Fibroblast of lung (primary cell): Measurements from ENCODE around the gene YPEL3. TPM values are rescaled to one million over a fixed set of nuclear protein-coding genes. Genes with fewer than 3 reads are reported as not detected.

Experiments used
- DNase-seq, 2 donors: peaks; one replicate each; pipeline versions ENCODE4 v3.0.0 to v3.0.0-alpha.2; 2010; ENCODE audit warnings: low read depth in 2 of 2
- H2AFZ ChIP-seq: 2 replicates; pipeline ENCODE4 v1.5.1; 2012; ENCODE audit warnings: low read length, control low read depth, inconsistent platforms
- H3K27ac ChIP-seq: 2 replicates; pipeline ENCODE4 v1.5.1; 2011; ENCODE audit warnings: low read length, control low read depth; ENCODE audit not compliant: insufficient read depth
- H3K27me3 ChIP-seq: 2 replicates; pipeline ENCODE4 v1.5.1; 2011; ENCODE audit warnings: mild to moderate bottlenecking, low read length; ENCODE audit not compliant: control insufficient read depth, insufficient read depth
- H3K36me3 ChIP-seq: 2 replicates; pipeline ENCODE4 v1.5.1; 2011; ENCODE audit warnings: low read length; ENCODE audit not compliant: control insufficient read depth, insufficient read depth
- H3K4me1 ChIP-seq: 2 replicates; pipeline ENCODE4 v1.5.1; 2011; ENCODE audit warnings: low read length; ENCODE audit not compliant: control insufficient read depth, insufficient read depth; ENCODE audit errors: extremely low read depth
- H3K4me2 ChIP-seq: 2 replicates; pipeline ENCODE4 v1.5.1; 2011; ENCODE audit warnings: low read length, control low read depth; ENCODE audit not compliant: insufficient read depth; ENCODE audit errors: extremely low read depth
- H3K4me3 ChIP-seq, 4 experiments: fragments of 200-600 bp in 1 of 4; sonication (generic) in 1 of 4; replicated peaks in 1 of 4; 2 replicates each; pipeline ENCODE4 v1.5.1; 2011 to 2016; ENCODE audit warnings: low read length in 4 of 4, low read depth in 3 of 4, mild to moderate bottlenecking in 3 of 4, control low read depth in 2 of 4, inconsistent platforms in 1 of 4, mixed read lengths in 1 of 4; ENCODE audit not compliant: insufficient read depth in 1 of 4; ENCODE audit errors: control extremely low read depth in 1 of 4
- H3K79me2 ChIP-seq: 2 replicates; pipeline ENCODE4 v1.5.1; 2012; ENCODE audit warnings: mild to moderate bottlenecking, low read length, inconsistent platforms; ENCODE audit not compliant: control insufficient read depth, insufficient read depth
- H3K9ac ChIP-seq: 2 replicates; pipeline ENCODE4 v1.5.1; 2011; ENCODE audit warnings: mild to moderate bottlenecking, low read length, control low read depth; ENCODE audit not compliant: insufficient read depth
- H3K9me3 ChIP-seq: 2 replicates; pipeline ENCODE4 v1.5.1; 2012; ENCODE audit warnings: low read depth, low read length; ENCODE audit not compliant: control insufficient read depth, insufficient read depth
- H4K20me1 ChIP-seq: 2 replicates; pipeline ENCODE4 v1.5.1; 2011; ENCODE audit warnings: low read length; ENCODE audit not compliant: control insufficient read depth, insufficient read depth; ENCODE audit errors: extremely low read depth
- CTCF ChIP-seq, 2 donors: IDR thresholded peaks in 1 of 2; conservative IDR thresholded peaks in 1 of 2; 1 replicate in 1 of 2; 2 replicates in 1 of 2; pipeline ENCODE4 v1.5.1; 2011 to 2012; ENCODE audit warnings: low read length in 2 of 2, control low read depth in 1 of 2, inconsistent platforms in 1 of 2, low read depth in 1 of 2, mild to moderate bottlenecking in 1 of 2
- EZH2 ChIP-seq: IDR thresholded peaks from 2 replicates; pipeline ENCODE4 v1.5.1; 2012; ENCODE audit warnings: low read length, control low read depth, mild to moderate bottlenecking; ENCODE audit errors: missing control alignments
- polyA plus RNA-seq, 2 donors: library from polyadenylated mRNA; depleted of rRNA in 1 of 2; stranded (reverse) in 1 of 2; unstranded in 1 of 2; fragments of >200 nt; gene quantifications; 2 replicates each; pipeline ENCODE4 v1.2.1, GENCODE V29; 2011 to 2012; ENCODE audit warnings: missing spikeins in 1 of 2
- total RNA-seq: library from RNA; depleted of rRNA; stranded (reverse); fragments of >200 nt; gene quantifications from 2 replicates; pipeline ENCODE4 v1.2.1, GENCODE V29; 2014

Gene YPEL3
- total and polyA plus RNA-seq, 2 donors (not counting 1 experiment from before 2014, with no cell fraction given): 16.0 to 21.4 TPM

- TF ChIP-seq CTCF (conservative IDR thresholded peaks at IDR 0.05 in 1 of 2, IDR thresholded peaks at IDR 0.05 in 1 of 2; ENCODE audit: low read depth in 1 of 2, low read length in 2 of 2): no peak
- no peak for TF ChIP-seq EZH2
- Histone ChIP-seq H3K27ac (no peak overlapping the region), H3K9ac (no peak overlapping the region), H3K9me3 (no peaks in the 10 kb centered on the region), H4K20me1 (no peaks in the 10 kb centered on the region), H3K4me2 (peak overlapping the region; percentile 90), H3K79me2 (no peaks in the 10 kb centered on the region), H2AFZ (no peak overlapping the region), H3K4me3 (peak overlapping the region in 1 of 4 experiments; percentile 80), H3K36me3 (no peaks in the 10 kb centered on the region), H3K4me1 (peaks cover 20% of the 10 kb centered on the region), H3K27me3 (no peaks in the 10 kb centered on the region)
- DNase-seq: no peak
Observed at GRCh38 chr16:30094541-30095165, 1.4 kb downstream of the YPEL3 start.

- Histone ChIP-seq H3K27me3 (no peaks in the 10 kb centered on the region), H3K4me2 (peak overlapping the region; percentile 73), H3K27ac (peak overlapping the region; percentile 50), H2AFZ (peak overlapping the region; percentile 86), H3K9ac (no peak overlapping the region), H4K20me1 (no peaks in the 10 kb centered on the region), H3K36me3 (no peaks in the 10 kb centered on the region), H3K4me3 (peak overlapping the region; percentile 45 to 56 (median 50)), H3K9me3 (no peaks in the 10 kb centered on the region), H3K79me2 (no peaks in the 10 kb centered on the region), H3K4me1 (peaks cover 20% of the 10 kb centered on the region)
- peak; percentile 59 for DNase-seq
- TF ChIP-seq EZH2: no peak
- TF ChIP-seq CTCF (conservative IDR thresholded peaks at IDR 0.05 in 1 of 2, IDR thresholded peaks at IDR 0.05 in 1 of 2; ENCODE audit: low read depth in 1 of 2, low read length in 2 of 2): peak; percentile 45 to 63
Observed at GRCh38 chr16:30092373-30093010, 3.5 kb downstream of the YPEL3 start.

GRCh38 chr16:30091474-30092372 lies 4.3 kb downstream of the YPEL3 start, which contains the start of gene TBX6:
TSS of gene TBX6 (minus strand) at chr16:30091924. CDS start at chr16:30091193, 731 bp downstream.
- Histone ChIP-seq H3K36me3 (no peaks in the 10 kb centered on the region), H3K79me2 (no peaks in the 10 kb centered on the region), H3K4me2 (peak within 1 kb of the TSS; percentile 73), H2AFZ (peak within 1 kb of the TSS; percentile 92), H3K9ac (peak within 1 kb of the TSS; percentile 29), H3K9me3 (no peaks in the 10 kb centered on the region), H3K4me1 (peaks cover 20% of the 10 kb centered on the region), H3K4me3 (peak within 1 kb of the TSS; percentile 45 to 56 (median 50)), H3K27me3 (no peaks in the 10 kb centered on the region), H4K20me1 (no peaks in the 10 kb centered on the region), H3K27ac (peak within 1 kb of the TSS; percentile 67)
- no peak for TF ChIP-seq EZH2
- TF ChIP-seq CTCF (conservative IDR thresholded peaks at IDR 0.05 in 1 of 2, IDR thresholded peaks at IDR 0.05 in 1 of 2; ENCODE audit: low read depth in 1 of 2, low read length in 2 of 2): peak; percentile 57 to 61
- peak; percentile 82 to 84 for DNase-seq
